Measurements from ENCODE around the gene CCNDBP1. TPM values are rescaled to one million over a fixed set of nuclear protein-coding genes. Genes with fewer than 3 reads are reported as not detected.

Gene CCNDBP1
- total and polyA plus RNA-seq, 2 of the 8 experiments (the other 6 are each of a cell fraction or from before 2014, with no cell fraction given): 23.4 to 29.0 TPM

- Histone ChIP-seq H4K8ac (ENCODE audit: extremely low read depth, insufficient read depth, low read length) (no peak within 1 kb of the TSS), H2BK5ac (ENCODE audit: low read depth, low read length) (no peak within 1 kb of the TSS), H2BK12ac (ENCODE audit: low read depth, low read length) (no peak within 1 kb of the TSS), H4K91ac (replicated peaks; ENCODE audit: insufficient read length, low read length) (no peak within 1 kb of the TSS), H3K27ac (ENCODE audit: low read depth, low read length) (no peak within 1 kb of the TSS), H4K20me1 (replicated peaks in 1 of 2; ENCODE audit: control insufficient read depth in 1 of 2, insufficient read depth in 2 of 2, low read length in 2 of 2) (no peaks in the 10 kb centered on the region), H2BK20ac (ENCODE audit: low read length) (no peak within 1 kb of the TSS), H3K4me1 (replicated peaks in 1 of 4; ENCODE audit: control insufficient read depth in 3 of 4, insufficient read depth in 4 of 4, low read length in 3 of 4) (peaks cover 0 to 3% (median 1%) of the 10 kb centered on the region in 4 experiments; a peak in 2 of 7 replicates), H3K27me3 (replicated peaks in 1 of 4; ENCODE audit: control insufficient read depth in 3 of 4, extremely low read depth in 1 of 4, insufficient read depth in 3 of 4, low read length in 3 of 4) (peaks cover 0 to 2% (median 0%) of the 10 kb centered on the region in 4 experiments; a peak in 2 of 7 replicates), H3K79me1 (ENCODE audit: low read depth, low read length) (no peaks in the 10 kb centered on the region; the same call in 1 of the 2 replicates), H3K9me3 (ENCODE audit: insufficient read depth in 2 of 2, low read depth in 1 of 2, low read length in 1 of 2) (no peaks in the 10 kb centered on the region), H3K79me2 (ENCODE audit: control insufficient read depth in 1 of 2, insufficient read depth in 2 of 2, low read length in 2 of 2) (no peaks in the 10 kb centered on the region), H3K36me3 (ENCODE audit: control insufficient read depth in 2 of 4, insufficient read depth in 4 of 4, low read length in 3 of 4) (no peaks in the 10 kb centered on the region), H3K23ac (ENCODE audit: insufficient read length) (no peak within 1 kb of the TSS), H3K23me2 (ENCODE audit: low read depth, low read length) (peaks cover 1% of the 10 kb centered on the region; the same call in 1 of the 2 replicates), H3K4me2 (ENCODE audit: insufficient read depth in 1 of 2, low read depth in 2 of 2, low read length in 2 of 2) (no peak within 1 kb of the TSS), H2AFZ (ENCODE audit: low read length) (no peak within 1 kb of the TSS), H2BK120ac (replicated peaks; ENCODE audit: low read depth, low read length) (no peak within 1 kb of the TSS), H3K4ac (replicated peaks; ENCODE audit: insufficient read length, low read depth, low read length) (no peak within 1 kb of the TSS), H2BK15ac (ENCODE audit: low read length) (no peak within 1 kb of the TSS), H3K14ac (ENCODE audit: insufficient read length) (no peak within 1 kb of the TSS), H3K56ac (replicated peaks; ENCODE audit: insufficient read length, low read depth, low read length) (no peak within 1 kb of the TSS), H4K5ac (ENCODE audit: insufficient read length, low read depth, low read length) (no peak within 1 kb of the TSS), H3K18ac (ENCODE audit: extremely low read depth, low read length) (no peak within 1 kb of the TSS), H3K9ac (replicated peaks in 1 of 4; ENCODE audit: extremely low read depth in 1 of 4, low read depth in 3 of 4, low read length in 3 of 4) (no peak within 1 kb of the TSS), H2AK5ac (ENCODE audit: low read depth, low read length) (no peak within 1 kb of the TSS), H3K4me3 (ENCODE audit: extremely low read depth in 1 of 4, insufficient read depth in 2 of 4, low read depth in 3 of 4, low read length in 4 of 4) (no peak within 1 kb of the TSS)
- POLR2A ChIA-PET (ENCODE audit: partially characterized antibody): no interaction called here
- WGBS, 2 experiments (ENCODE audit: extremely low coverage in 1 of 2, insufficient coverage in 1 of 2, insufficient read length in 1 of 2, insufficient replicate concordance in 2 of 2, low coverage in 1 of 2, low lambda C conversion rate in 2 of 2, missing lambda C conversion rate in 1 of 2): 84 to 100% methylated on average over 1 to 3 of the region's 3 CpGs
- CTCF ChIA-PET (ENCODE audit: partially characterized antibody): interaction anchor here (1.2 to 8.7 kb wide), 5 partner anchors 11 to 64 kb away, joined by 4 to 65 read pairs (median 6); no protein-coding TSS in a partner anchor
- FAIRE-seq: no peak
- no peak for DNase-seq (ENCODE audit: low read depth in 1 of 2, low spot score in 2 of 2)
- TF ChIP-seq RAD21 (IDR thresholded peaks at IDR 0.05 in 1 of 2, conservative IDR thresholded peaks at IDR 0.05 in 1 of 2; ENCODE audit: low read depth in 2 of 2, low read length in 2 of 2) (no peak), ZNF274 (IDR thresholded peaks at IDR 0.05; ENCODE audit: borderline replicate concordance, extremely low read depth, low read length) (no peak), MAX (IDR thresholded peaks at IDR 0.05) (no peak), SIN3A (conservative IDR thresholded peaks at IDR 0.05 in 1 of 2, IDR thresholded peaks at IDR 0.05 in 1 of 2; ENCODE audit: low read depth in 1 of 2, low read length in 2 of 2) (no peak), TEAD4 (IDR thresholded peaks at IDR 0.05; ENCODE audit: low read depth, low read length) (no peak), SP4 (IDR thresholded peaks at IDR 0.05; ENCODE audit: low read length) (no peak), E2F6 (IDR thresholded peaks at IDR 0.05) (no peak), SUZ12 (IDR thresholded peaks at IDR 0.05; ENCODE audit: low read length) (no peak), NANOG (IDR thresholded peaks at IDR 0.05; ENCODE audit: insufficient read depth, low read depth, low read length, poor library complexity, severe bottlenecking) (no peak), TAF1 (IDR thresholded peaks at IDR 0.05; ENCODE audit: low read depth, low read length) (no peak), PHF8 (conservative IDR thresholded peaks at IDR 0.05; ENCODE audit: low read depth, low read length) (no peak), RFX5 (IDR thresholded peaks at IDR 0.05; ENCODE audit: borderline replicate concordance, low read depth, low read length) (no peak), TCF12 (IDR thresholded peaks at IDR 0.05; ENCODE audit: low read depth, low read length) (no peak)
Observed at GRCh38 chr15:43220991-43221403, 35.8 kb downstream of the CCNDBP1 start, which contains the start of gene EPB42. Gene EPB42 (minus strand): TSS chr15:43221018. CDS start chr15:43220825, 193 bp downstream.

Data from H1 (cell line).